Neural crest cell (in vitro differentiated cells): ENCODE results near the gene TMEM72. TPM values are rescaled to one million over a fixed set of nuclear protein-coding genes. Genes with fewer than 3 reads are reported as not detected.

Source experiments
- DNase-seq: peaks from one replicate; pipeline ENCODE4 v3.0.0; 2021; ENCODE audit warnings: low read depth, mixed read lengths, low spot score
- H3K27ac Mint-ChIP-seq: one replicate; pipeline ENCODE4 v1.8.0; 2021; ENCODE audit warnings: mild to moderate bottlenecking, mixed read lengths; ENCODE audit not compliant: unreplicated experiment
- H3K27me3 Mint-ChIP-seq: 2 replicates; pipeline ENCODE4 v1.8.0; 2021; ENCODE audit warnings: low read depth, mild to moderate bottlenecking, mixed read lengths
- H3K36me3 Mint-ChIP-seq: 2 replicates; pipeline ENCODE4 v1.8.0; 2021; ENCODE audit warnings: low read depth, mild to moderate bottlenecking, mixed read lengths
- H3K4me1 Mint-ChIP-seq: 2 replicates; pipeline ENCODE4 v1.8.0; 2021; ENCODE audit warnings: mixed read lengths
- H3K4me3 Mint-ChIP-seq: one replicate; pipeline ENCODE4 v1.8.0; 2021; ENCODE audit warnings: mild to moderate bottlenecking, mixed read lengths
- H3K9me3 Mint-ChIP-seq: 2 replicates; pipeline ENCODE4 v1.8.0; 2021; ENCODE audit warnings: mixed read lengths
- CTCF ChIP-seq: fragments of 200-600 bp; sonication (generic); conservative IDR thresholded peaks from 2 replicates; pipeline ENCODE4 v1.5.0; 2021; ENCODE audit warnings: antibody characterized with exemption, mild to moderate bottlenecking
- total RNA-seq: library from RNA; stranded (reverse); gene quantifications from 2 replicates; pipeline ENCODE4 v1.2.1, GENCODE V29; 2021

The TMEM72 gene
- total RNA-seq, 1 donor from 2014 or later, result not detected

- no peaks in the 10 kb centered on the region for H3K27me3 Mint-ChIP-seq
- no peak overlapping the region for H3K27ac Mint-ChIP-seq
- peaks cover 2% of the 10 kb centered on the region for H3K36me3 Mint-ChIP-seq
- TF ChIP-seq CTCF, result no peak
- no peak overlapping the region for H3K4me3 Mint-ChIP-seq
- no peak for DNase-seq
- peaks cover 14% of the 10 kb centered on the region for H3K4me1 Mint-ChIP-seq
- H3K9me3 Mint-ChIP-seq, result peaks cover 14% of the 10 kb centered on the region
Measured at GRCh38 chr10:44935966-44936295, 24.8 kb downstream of the TMEM72 start.

- Mint-ChIP-seq H3K4me3 (no peak overlapping the region), H3K36me3 (peaks cover 2% of the 10 kb centered on the region), H3K4me1 (peaks cover 14% of the 10 kb centered on the region), H3K9me3 (peaks cover 17% of the 10 kb centered on the region), H3K27ac (no peak overlapping the region), H3K27me3 (no peaks in the 10 kb centered on the region)
- no peak for TF ChIP-seq CTCF
- no peak for DNase-seq
Measured at GRCh38 chr10:44936314-44936975, 25.3 kb downstream of the TMEM72 start.

DNA sequence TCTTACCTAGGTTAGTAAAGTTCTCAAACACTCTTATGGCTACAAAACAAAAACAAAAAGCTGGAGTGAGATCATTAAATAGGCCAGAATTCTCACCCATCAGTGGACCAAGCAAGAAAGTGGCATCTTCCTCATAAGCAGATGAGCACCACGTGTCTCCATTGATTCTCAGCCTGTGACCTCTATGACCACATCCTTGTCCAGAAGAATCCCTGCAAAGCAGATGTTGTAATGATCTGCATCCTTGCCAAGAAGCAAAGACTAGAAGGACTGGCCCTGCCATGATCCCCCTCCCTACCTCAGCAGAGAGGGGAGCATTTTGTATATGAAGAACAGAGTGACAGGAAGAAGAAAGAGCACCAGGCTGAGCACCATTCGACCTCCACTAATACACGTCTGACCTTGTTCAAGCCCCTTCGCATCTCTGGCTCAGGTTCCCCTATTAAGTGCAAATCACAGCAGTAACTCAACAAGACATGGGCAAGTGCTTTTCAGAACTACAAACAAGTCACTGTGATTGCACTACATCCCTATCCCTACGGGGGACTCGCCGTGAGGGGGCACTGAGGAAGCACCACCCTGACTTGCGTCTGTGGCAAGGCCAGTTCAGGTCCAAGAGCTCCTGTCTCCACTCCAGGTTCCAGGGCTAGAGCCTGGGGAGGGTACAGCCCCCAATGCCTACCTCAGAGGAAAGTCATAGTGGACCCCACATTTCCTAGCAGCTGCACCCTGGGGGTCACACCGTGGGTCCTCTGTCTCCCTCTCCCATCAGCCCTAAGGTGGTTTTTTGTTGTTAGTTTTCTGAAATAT is 26.3 kb downstream of the TMEM72 start:
- no peaks in the 10 kb centered on the region for H3K27me3 Mint-ChIP-seq
- H3K36me3 Mint-ChIP-seq, result peaks cover 2% of the 10 kb centered on the region
- H3K4me1 Mint-ChIP-seq, result peaks cover 14% of the 10 kb centered on the region
- TF ChIP-seq CTCF, result no peak
- H3K4me3 Mint-ChIP-seq, result no peak overlapping the region
- no peak overlapping the region for H3K27ac Mint-ChIP-seq
- peaks cover 17% of the 10 kb centered on the region for H3K9me3 Mint-ChIP-seq
- no peak for DNase-seq

GRCh38 chr10:44938956-44939355 is 27.8 kb downstream of the TMEM72 start:
- no peak overlapping the region for H3K4me3 Mint-ChIP-seq
- H3K27ac Mint-ChIP-seq, result no peak overlapping the region
- peaks cover 5% of the 10 kb centered on the region for H3K36me3 Mint-ChIP-seq
- H3K27me3 Mint-ChIP-seq, result no peaks in the 10 kb centered on the region
- peaks cover 14% of the 10 kb centered on the region for H3K4me1 Mint-ChIP-seq
- DNase-seq, result no peak
- no peak for TF ChIP-seq CTCF
- peaks cover 25% of the 10 kb centered on the region for H3K9me3 Mint-ChIP-seq

DNA sequence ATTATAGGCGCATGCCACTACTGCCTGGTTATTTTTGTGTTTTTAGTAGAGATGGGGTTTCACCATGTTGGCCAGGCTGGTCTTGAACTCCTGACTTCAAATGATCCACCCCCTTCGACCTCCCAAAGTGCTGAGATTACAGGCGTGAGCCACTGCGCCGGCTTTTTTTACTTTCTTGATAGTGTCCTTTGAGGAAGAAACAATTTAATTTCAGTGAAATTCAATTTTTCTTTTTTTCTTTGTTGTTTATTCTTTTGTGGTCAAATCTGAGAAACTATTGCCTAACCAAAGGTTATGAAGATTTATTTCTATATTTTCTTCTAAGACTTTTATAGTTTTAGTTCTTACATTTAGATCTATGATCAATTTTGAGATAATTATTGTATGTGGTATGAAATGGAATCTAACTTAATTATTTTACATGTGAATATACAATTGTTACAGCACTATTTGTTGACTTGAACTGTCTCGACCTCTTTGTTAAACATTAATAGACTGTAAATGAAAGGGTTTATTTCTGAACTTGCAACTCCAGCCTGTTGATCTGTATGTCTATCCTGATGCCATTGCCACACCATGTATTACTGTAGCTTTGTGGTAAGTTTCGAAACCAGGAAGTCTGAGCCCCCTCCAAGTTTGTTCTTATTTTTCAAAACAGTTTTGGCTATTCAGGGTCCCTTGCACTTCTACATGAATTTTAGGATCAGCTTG is 28.7 kb downstream of the TMEM72 start:
- no peak for TF ChIP-seq CTCF
- Mint-ChIP-seq H3K4me1 (peaks cover 14% of the 10 kb centered on the region), H3K27me3 (no peaks in the 10 kb centered on the region), H3K27ac (no peak overlapping the region), H3K9me3 (peaks cover 33% of the 10 kb centered on the region), H3K36me3 (peaks cover 11% of the 10 kb centered on the region), H3K4me3 (no peak overlapping the region)
- DNase-seq, result no peak
